ENCODE data around the gene CDPF1. TPM values are rescaled to one million over a fixed set of nuclear protein-coding genes. Genes with fewer than 3 reads are reported as not detected.

The CDPF1 gene
- polyA plus RNA-seq, 1 donor from 2014 or later = 32.7 TPM

DNA sequence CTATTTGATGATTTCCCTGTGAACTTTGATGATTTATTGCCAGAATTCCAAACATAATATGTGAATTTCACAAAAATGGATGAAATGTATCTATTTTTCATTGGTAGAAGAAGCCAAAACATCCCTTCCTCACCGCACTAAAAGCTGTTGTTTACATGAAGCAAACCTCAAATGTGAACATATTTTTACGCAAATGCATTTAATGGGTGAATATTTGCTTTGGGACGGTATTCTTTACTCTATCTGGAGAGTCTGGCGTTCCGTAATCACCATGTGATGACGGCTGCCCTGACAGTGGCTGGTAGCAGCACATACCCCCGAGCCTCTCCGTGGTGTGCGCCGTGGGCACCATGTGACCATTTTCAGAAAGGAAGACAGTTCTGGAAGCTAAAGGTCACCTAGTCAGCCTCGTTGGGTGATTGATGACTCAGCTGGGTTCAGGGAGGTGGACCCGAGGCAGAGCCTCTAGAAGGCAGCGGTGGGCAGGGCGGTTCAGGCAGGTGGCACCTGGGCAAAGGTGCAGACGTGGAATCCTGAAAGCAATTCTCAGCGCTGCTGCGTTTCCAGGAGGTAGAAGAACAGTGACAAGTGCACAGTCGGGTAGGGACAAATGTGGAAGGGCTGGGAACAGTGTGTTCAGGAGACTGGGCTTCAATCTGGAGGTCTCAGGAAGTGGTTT, 54.5 kb downstream of the CDPF1 start (continued):
- no peak for TF ChIP-seq TAF1 (IDR thresholded peaks at IDR 0.05; ENCODE audit: low read depth)

Other genes with a start within 250 kb of the CDPF1 start
- 0.28 and 0.43 TPM in 2 replicates for gene PPARA, start 99.8 kb downstream of the CDPF1 start, polyA plus RNA-seq
- not detected in 2 replicates for gene PKDREJ, start 13.1 kb upstream of the CDPF1 start, polyA plus RNA-seq
- 1.3 and 1.4 TPM in 2 replicates for gene TTC38, start 17.7 kb upstream of the CDPF1 start, polyA plus RNA-seq
- 0.28 and 0.48 TPM in 2 replicates for gene GTSE1, start 46.6 kb upstream of the CDPF1 start, polyA plus RNA-seq
- 72.9 and 88.3 TPM in 2 replicates for gene TRMU, start 85.4 kb upstream of the CDPF1 start, polyA plus RNA-seq